Hematopoietic multipotent progenitor cell treated with erythropoietin and hydrocortisone succinate and interleukin-3 and kit ligand, for 17 days (in vitro differentiated cells): Measurements from ENCODE around the gene PRKN.

Experiments used
- DNase-seq: peaks from one replicate; pipeline ENCODE4 v3.0.0-alpha.2; 2015; ENCODE audit warnings: low spot score

PRKN gene

DNA sequence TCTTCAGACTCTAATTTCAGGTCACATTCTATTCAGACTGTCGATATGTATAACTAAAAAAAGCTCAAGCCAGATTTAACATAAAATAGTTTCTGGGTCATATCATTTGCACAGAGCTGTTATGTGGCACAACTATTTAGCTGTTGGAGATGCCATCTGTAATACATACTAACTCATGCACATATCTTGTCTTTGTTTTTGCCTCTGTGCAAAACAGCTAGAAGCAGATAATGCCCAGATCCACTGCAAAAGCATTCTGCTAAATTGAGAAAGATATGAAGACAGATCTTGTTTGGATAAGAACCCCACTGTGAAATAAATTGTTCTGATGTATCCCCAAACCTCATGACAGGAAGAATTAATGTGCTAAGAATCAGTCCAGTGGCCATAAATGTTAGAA, 930.9 kb downstream of the PRKN start:
- no peak for DNase-seq

DNA sequence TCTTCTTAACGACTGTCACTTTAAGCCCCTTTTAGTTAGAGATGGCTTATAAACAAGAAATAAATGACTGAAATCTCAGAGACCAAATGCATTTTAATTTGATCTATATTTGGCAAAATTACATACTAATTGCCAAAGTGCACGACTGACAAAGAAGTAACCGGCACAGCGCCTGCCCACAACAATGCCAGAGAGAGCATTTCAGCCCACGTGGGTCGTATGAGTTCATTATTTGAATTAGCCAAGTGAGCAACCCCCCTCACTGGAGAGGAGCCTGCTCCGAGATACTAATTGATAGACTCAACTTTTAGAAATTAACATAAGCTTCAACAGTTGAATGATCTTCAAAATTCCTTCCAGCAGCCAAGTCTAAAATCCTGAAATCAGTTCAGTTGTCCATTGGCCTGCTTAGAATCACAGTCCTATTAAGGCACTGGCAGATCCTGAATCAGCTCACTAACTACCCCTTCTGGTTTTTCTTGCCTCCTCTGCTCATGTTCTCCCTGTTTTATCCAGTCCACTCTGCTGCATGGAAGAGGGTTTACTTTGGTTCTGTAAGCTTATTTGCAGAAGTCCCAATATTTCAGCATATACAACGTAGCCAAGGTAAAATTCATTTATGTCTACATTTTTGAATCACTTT, 934.6 kb downstream of the PRKN start:
- no peak for DNase-seq

DNA sequence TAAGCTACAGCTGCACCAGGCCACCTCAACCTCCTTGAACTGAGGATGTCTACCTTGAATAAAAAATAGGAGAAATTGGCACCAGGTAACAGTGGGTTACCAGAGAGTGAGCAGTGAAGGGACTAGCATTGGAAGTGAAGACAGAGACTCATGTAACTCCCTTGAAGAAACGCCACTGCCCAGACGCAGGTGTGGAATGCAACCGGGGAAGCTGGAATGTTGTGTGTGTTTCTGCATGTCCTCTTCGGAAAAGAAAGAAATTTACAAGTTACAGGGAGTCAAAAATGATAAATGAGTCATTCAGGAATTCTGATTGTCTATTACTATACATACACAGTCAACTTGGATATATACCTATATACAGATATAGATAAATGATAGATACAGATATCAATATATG, 939.0 kb downstream of the PRKN start:
- DNase-seq: no peak

DNA sequence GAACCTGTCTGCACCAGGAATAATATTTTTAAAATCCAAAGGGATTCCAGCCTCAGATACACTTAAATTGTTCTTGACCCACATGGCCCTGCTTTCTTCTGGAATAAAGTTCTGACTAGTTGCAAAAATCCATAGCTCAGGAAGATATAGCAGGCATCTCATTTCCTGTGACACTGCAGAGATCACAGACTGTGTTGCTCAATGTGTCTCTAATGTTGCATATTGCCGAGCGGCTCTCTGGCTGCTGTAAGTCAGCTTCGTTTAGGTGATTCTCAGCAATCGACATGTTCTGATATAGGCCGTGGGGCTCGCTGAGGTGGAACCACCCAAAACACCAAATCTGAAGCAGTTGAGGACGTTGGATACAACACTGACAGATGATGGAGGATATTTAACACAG, 955.4 kb downstream of the PRKN start:
- no peak for DNase-seq

DNA sequence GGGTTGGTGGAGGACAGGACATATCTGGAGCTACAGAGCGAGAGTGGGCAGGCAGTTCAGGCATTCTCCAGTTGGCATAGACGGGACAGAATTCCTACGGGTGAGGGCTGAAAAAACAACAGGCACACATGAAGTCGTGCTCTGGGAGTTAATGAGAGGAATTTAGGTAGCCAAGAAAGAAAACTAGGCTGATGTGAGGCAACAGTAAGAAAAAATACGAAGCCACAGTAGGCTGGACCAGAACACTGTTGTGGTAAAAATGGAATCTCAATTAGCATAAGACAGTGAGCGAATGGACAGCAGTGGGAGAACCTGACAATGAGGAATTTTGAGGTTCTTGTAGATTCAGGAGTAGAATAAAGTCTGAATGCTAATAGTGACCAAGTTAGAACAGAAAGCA, 965.6 kb downstream of the PRKN start:
- DNase-seq: no peak

DNA sequence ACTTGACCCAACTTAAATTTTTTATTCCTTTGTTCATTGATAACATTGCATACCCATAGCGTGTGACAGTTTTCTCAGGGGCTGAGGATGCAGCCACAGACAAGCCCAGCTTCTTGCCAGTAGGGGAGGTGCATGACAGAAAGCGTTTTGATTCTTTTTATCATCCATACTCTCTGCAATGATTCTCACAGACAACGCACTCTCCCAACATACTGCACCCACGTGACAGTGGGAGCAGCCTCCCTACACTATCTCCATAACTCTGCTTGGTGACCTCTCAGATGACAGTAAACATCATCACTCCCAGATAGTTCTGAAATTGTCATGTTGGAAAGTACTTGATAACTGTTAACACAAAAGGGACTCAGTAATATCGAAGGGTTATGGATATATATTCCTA, 972.5 kb downstream of the PRKN start:
- no peak for DNase-seq

DNA sequence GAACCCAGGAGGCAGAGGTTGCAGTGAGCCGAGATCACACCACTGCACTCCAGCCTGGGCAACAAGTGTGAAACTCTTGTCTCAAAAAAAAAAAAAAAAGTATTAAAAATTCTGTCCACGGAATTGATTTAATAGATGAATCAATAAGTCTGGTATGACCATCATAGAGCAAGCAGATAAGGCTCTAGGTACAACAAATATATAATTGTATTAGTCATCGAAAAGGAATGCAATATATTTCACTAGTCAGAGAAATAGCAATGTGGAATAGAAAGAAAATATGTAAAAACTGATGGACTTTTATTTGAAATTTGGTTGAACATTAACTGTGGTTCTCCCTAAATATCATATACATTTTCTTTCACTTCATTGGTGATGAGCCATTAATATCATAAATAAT, 976.9 kb downstream of the PRKN start:
- DNase-seq: no peak

DNA sequence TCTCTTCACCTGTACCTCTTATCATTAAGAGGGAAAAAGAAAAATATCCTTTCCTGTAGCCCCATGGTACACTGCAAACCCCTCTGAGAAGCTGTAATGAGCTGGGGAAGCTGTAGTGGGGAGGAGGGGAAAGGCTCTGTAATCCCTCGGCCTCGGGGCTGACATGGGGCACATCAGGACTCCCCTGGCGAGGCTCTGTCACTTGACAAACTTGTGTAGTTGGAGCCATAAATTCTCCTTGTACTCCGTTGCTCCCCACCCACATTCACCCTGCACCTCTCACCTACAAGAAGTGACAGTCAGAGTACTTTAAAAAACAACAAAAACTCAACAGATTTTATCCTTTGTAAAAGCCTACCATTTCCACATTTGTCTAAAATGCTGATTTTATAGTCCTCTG, 978.0 kb downstream of the PRKN start:
- no peak for DNase-seq

DNA sequence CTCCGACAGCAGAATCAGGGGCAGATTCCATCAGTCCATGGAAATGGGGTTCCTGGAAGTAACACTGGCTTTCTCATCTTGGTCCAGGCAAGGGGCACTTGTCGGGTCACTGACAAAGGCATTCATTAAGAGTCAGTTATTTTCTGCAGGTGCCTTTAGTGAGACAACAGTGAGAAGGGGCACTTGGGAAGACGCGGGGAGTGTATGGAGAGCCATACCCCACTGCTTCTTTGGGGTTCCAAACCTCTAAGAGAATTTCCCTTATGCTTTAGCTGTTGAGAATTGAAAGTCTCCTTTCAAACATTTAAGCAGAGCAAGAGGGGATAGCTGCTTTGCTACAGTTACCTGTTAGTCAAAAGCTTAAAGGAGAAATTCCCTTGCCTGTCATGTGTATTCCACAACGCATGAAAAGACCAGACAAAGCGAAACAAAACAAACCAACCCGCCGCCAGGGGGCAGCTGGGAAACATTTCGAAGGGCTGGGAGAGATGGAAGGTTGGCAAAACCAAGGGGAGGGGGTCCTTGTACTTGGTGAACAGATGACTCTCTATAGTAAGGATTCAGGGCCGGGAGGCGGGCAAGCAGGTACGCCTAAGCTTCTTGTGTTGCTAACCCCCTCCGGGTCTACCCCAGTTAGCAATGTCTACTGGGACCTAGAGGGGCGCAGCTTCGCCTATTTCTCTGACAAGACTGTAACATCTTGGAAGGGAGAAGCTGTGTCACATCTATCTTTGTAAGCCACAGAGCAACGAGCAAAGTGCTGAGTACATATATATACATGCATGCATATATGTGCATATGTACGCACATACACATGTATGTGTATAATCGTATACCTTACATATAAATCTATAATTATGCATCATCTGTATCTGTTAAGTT, 978.8 kb downstream of the PRKN start:
- no peak for DNase-seq

DNA sequence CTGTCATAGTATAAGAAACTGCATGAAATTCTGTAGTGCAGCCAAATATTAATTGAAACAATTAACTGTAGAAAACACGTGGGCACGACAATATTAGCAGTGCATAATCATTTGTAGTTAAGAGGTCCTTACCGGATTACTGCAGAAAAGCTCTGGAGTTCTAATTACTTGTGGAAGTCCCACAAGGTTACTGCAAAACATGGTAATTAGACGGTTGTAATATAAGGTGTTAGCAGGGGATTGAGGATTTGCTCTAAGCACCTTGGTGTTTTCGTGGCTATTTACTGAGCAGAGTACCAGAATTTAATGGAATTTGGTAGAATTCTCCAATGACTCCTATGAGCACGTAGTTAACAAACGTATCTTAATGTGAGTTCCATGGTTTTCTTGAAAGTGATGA, 980.1 kb downstream of the PRKN start:
- no peak for DNase-seq

DNA sequence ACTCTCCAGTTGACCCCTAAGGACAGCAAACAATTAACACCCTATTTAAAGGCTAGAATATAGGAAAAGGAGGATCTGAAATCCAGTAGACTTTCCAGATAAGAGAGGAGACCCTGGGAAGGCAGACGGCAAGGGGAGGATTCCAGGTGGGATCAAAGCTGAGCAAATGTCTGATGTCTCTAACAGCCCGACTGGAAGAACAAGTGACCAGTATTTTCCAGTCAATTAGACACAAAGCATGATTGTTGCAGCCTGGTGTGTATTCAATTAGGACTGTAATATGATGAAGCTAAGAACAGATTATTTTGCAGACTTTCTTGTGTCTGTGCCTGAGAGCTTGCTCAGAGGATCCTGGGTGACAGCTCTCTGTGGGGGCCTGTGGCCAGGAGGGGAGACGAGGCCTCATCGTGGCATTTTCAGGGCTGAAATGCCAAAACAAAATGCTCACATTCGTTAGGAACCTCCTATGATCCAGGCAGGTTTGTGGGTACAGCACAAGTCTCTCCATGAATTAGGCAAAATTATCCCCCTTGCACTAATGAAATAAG, 981.9 kb downstream of the PRKN start:
- DNase-seq: no peak

DNA sequence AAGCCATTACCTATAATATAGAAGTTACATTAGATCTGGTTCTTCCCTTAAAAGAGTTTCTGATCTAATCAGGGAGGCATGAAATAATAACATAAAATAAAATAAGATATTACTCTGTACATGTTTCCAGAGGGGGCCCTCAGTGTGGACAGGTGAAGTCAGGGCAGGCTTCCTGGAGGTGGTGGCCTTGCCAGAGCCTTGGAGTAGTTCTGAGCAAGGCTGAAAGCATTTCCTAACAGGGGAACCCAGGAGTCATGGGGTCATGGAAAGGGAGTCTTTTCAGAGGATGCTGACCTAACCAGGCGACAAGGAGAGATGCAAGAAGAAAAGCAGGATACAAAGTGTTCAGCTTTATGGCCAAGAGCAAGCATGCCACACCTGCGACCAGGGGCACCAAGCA, 982.4 kb downstream of the PRKN start:
- DNase-seq: no peak

DNA sequence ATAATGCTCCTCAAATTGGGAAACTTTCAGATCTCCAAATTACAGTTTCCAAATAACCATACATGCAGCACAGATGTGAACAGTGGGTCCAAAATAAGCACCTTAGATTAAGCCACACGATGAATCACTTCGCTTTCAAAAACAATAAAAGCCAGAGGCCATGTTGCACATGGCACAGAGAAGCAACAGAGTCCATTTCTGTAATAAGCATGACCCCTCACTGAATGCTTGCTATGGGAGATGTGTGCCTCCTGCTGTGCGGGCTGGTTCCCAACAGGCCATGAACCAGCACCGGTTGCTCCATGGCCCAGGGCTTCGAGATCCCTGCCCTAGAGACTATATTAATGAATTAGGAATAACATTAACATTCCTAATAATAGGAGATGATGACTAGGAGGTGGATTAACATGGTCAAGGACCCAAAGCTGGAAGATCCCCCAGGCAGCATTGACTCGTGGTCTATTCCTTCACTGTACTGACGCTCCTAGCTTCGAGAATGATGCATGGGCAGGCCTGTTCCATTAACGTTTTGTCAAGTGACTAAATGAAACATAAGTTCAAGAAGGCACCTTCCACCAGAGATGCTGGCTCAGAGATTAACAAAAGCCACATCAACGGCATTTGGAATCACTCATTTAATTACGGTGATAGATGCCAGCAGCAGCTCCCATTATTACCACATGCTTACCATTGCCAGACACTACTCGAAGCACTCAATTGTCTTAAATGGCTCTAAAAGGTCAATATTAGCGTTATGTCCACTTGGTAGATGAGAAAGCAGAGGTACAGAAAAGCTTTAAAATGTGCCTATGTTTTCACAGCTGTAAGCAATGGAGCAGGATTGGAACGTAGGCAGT, 983.1 kb downstream of the PRKN start:
- no peak for DNase-seq

DNA sequence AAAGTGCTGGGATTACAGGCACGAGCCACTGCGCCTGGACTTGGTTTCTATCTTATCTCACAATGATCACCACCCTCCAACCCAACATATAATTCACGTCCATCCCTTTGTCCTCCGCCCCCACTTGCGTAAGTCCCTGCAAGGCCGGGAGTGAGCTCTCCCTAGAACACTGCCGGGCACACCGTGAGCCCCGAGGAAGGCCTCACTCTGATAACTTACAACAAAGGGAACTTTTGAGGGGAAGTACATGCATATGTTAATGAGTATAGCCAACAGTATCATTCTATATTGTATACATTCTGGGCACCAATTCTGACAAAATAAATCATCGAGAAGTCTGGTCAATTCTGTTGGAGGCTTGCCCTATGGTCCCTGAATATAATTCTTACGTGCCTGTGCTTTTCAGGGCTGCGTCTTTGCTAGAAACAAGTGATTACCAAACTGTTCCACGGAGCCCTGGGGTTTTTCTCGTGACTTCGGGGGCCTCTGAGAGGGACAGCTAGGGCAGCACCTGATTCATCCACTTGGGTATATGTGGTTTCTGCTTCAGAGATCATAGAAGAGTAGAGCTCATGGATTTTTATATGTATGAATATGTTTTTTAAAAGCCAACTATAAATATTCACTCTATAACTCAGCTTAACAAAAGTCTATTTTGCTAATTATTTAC, 983.9 kb downstream of the PRKN start:
- DNase-seq: no peak

DNA sequence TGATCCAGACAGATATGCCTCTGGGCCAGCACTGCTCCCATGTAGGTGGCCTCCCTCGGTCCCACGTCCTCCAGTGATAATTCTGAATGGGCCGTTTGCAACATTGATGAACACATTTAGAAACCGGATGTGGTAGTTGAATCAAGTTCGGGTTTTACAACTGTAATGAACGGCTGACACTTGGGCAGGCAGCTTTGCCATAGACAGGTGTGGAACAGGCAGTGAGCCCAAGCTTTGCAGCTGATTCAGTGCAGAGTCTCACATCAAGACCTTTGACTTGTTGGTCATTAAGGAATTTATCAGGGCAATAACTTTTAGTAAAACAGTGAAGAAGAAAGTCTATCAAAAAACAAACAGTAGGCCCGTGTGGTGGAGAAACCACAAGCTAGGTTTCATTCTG, 987.1 kb downstream of the PRKN start:
- no peak for DNase-seq

DNA sequence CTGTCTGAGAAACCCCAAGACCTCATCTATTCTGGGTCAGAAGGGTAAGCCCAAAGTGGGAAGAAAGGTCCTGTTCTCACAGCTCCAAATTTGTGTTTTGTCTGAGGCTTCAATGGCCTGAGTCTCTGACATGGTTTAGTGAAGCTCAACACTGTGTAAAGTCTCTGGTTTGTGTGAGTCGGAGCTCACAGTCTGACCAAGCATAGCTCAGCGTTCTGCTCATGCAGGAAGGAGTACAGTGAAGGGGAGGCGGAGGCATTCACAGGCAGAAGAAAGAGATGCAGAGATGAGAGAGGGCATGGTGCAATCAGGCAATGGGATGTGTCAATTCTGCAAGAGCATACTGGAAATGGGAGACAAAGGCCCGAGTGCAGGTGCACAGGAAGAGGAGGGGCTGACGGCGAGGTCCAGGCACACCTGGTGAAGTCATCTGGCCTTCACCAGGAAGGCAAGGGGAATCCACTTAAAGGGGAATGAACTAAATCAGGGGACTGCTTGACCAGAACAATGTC, 990.7 kb downstream of the PRKN start:
- DNase-seq: no peak

DNA sequence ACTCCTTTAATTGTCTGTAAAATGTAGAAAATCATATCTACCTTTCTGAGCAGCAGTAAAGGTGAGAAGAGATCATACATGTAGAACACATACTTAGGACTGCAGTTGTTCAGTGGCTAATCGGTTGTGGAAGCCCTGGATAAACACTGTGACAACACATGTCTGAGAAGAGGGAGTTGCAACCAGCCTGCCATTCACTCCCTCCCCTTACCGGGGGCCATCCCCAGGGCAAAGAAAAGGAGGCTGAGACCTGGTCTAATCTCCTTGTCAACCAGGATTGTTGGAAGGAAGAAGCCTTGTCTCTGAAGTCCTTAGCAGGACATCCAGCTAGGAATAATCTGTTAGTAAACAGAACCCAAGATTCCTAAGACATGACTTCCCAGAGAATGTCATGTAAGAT, 991.2 kb downstream of the PRKN start:
- DNase-seq: no peak

DNA sequence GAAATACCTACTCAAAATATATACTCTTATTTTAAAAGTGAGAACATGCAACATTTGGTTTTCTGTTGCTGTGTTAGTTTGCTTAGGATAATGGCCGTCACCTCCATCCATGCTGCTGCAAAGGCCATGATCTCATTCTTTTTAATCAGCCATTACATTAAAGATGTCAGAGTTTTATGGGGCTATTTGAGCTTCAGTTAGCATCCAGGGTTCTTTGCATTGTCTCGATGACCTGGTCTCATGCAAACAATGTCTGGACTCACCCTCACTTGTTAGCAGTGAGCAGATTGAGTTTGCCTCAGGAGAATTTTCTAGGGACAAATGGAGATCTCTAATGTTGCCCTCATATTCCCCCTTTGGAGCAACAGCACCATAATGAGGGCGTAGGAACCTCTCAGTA, 995.0 kb downstream of the PRKN start:
- no peak for DNase-seq

DNA sequence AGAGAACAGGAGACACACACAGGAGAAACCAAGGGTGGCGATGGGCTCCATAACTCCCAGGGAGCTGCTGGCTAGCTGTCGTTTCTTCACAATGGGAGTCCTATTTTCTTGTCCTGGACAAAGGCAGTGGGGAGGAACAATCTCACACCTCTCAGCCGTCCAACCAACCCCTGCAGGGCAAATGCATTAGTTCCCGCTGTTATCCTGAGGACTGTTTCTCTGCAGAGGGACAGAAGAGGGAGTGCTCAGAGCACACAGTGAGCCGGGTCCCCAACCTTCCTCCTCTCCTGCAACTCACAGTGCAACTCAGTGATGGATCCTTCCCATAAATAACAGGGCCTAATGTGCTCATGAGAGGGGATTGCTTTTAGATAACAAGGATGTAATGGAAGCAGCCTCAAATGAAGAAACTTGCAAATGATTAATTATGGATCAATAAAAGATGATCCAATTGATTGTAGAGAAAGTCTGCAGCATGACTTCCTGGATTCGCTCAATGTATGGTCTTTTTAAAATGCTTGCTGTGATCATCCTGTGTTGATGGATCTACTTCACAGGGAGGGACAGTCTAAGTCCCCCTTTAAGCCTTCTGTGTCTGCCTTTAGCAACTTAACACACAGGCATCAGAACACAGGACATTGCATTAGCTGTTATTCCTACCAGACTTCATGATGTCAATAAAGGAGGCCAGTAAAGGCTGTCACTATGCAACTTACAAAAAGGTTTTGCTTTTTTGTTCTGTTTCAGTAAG, 1000.3 kb downstream of the PRKN start:
- no peak for DNase-seq

DNA sequence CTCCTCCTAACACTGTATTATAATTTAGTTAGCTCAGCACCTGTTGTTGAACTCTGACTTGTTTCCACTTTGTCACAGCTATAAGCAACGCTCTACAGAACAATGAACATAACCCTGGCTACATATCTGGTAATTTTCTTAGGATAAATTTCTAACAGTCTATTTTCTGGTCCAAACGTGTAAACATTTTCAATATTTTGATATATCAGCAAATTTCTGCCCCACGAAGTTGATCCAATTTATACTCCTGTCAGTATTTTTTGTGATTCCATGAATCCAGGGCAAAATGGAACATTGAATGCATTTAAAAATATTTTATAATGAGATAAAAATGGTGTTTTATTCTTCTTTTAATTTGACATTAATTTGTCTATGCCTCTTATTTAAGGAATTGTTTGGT, 1005.2 kb downstream of the PRKN start:
- no peak for DNase-seq

DNA sequence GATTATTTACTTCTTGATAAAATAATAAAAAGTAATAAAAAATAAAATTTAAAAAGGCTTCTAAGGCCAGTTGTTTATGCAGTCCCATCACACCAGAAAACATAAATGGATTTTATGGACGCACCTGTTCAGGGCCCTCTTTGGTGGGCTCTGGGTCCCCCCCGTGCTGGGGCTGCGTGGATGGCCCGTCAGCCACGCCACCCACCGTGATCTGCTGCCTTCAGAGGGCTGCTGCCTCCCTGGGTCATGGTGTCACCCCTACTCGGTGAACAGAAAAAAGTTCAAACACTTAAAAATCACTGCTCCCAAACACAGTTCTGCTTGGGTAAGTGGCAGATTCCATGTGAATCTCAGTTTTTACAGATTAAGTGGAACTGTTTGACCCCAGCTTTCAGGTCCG, 1006.1 kb downstream of the PRKN start:
- no peak for DNase-seq
